DMS53 (cell line): ENCODE measurements around the gene BTF3.
A peak's percentile ranks its signal among the peaks of the same experiment; 100 is the strongest.
"Not testable (repeated sequence)": the region's sequence is repeated elsewhere in the genome, so short reads cannot be mapped to it uniquely, and the experiment has no call there.

Experiments used
- DNase-seq: peaks from one replicate; lab custom pipeline; 2025; lab: John Stamatoyannopoulos, UW

Gene BTF3

GRCh38 chr5:73486119-73486899 lies 11.9 kb upstream of the BTF3 start:
- DNase-seq: no peak

GRCh38 chr5:73487257-73487656 lies 11.0 kb upstream of the BTF3 start:
- DNase-seq: not testable (repeated sequence)

- no peak for DNase-seq
Observed at GRCh38 chr5:73487815-73488214, 10.4 kb upstream of the BTF3 start.

GRCh38 chr5:73488806-73489205 lies 9.4 kb upstream of the BTF3 start:
- DNase-seq: no peak

GRCh38 chr5:73490088-73490487 lies 8.2 kb upstream of the BTF3 start:
- no peak for DNase-seq

GRCh38 chr5:73491155-73491554 lies 7.1 kb upstream of the BTF3 start:
- DNase-seq: no peak

GRCh38 chr5:73493421-73493820 lies 4.8 kb upstream of the BTF3 start:
- DNase-seq: no peak

GRCh38 chr5:73494721-73495120 lies 3.5 kb upstream of the BTF3 start:
- DNase-seq: no peak

- no peak for DNase-seq
Observed at GRCh38 chr5:73495772-73496335, 2.4 kb upstream of the BTF3 start.

- DNase-seq: peak; percentile 91
Observed at GRCh38 chr5:73496984-73497457, 1.2 kb upstream of the BTF3 start.

GRCh38 chr5:73497497-73498056 lies 665 bp upstream of the BTF3 start:
- DNase-seq: peak; percentile 54

- DNase-seq: peak; percentile 27
Observed at GRCh38 chr5:73499187-73499586, 945 bp downstream of the BTF3 start.

GRCh38 chr5:73499756-73500155 lies 1.5 kb downstream of the BTF3 start:
- DNase-seq: no peak

GRCh38 chr5:73501406-73501805 lies 3.2 kb downstream of the BTF3 start:
- DNase-seq: no peak

GRCh38 chr5:73506459-73506955 lies 8.3 kb downstream of the BTF3 start:
- DNase-seq: peak; percentile 32

- DNase-seq: no peak
Observed at GRCh38 chr5:73507062-73507461, 8.8 kb downstream of the BTF3 start.

GRCh38 chr5:73508521-73508920 lies 10.3 kb downstream of the BTF3 start:
- not testable (repeated sequence) for DNase-seq

- DNase-seq: peak; percentile 41
Observed at GRCh38 chr5:73513996-73514395, 15.8 kb downstream of the BTF3 start.

GRCh38 chr5:73514418-73514817 lies 16.2 kb downstream of the BTF3 start:
- no peak for DNase-seq

GRCh38 chr5:73515232-73515631 lies 17.0 kb downstream of the BTF3 start:
- DNase-seq: peak; percentile 93

- peak; percentile 92 for DNase-seq
Observed at GRCh38 chr5:73519531-73520283, 21.5 kb downstream of the BTF3 start.

GRCh38 chr5:73522989-73523388 lies 24.7 kb downstream of the BTF3 start:
- no peak for DNase-seq
